Fibroblast of lung (primary cell): Measurements from ENCODE around the gene PDLIM3. TPM values are rescaled to one million over a fixed set of nuclear protein-coding genes. Genes with fewer than 3 reads are reported as not detected.

Source experiments
- DNase-seq, 2 donors: peaks; one replicate each; pipeline versions ENCODE4 v3.0.0 to v3.0.0-alpha.2; 2010; ENCODE audit warnings: low read depth in 2 of 2
- H2AFZ ChIP-seq: 2 replicates; pipeline ENCODE4 v1.5.1; 2012; ENCODE audit warnings: low read length, control low read depth, inconsistent platforms
- H3K27ac ChIP-seq: 2 replicates; pipeline ENCODE4 v1.5.1; 2011; ENCODE audit warnings: low read length, control low read depth; ENCODE audit not compliant: insufficient read depth
- H3K27me3 ChIP-seq: 2 replicates; pipeline ENCODE4 v1.5.1; 2011; ENCODE audit warnings: mild to moderate bottlenecking, low read length; ENCODE audit not compliant: control insufficient read depth, insufficient read depth
- H3K36me3 ChIP-seq: 2 replicates; pipeline ENCODE4 v1.5.1; 2011; ENCODE audit warnings: low read length; ENCODE audit not compliant: control insufficient read depth, insufficient read depth
- H3K4me1 ChIP-seq: 2 replicates; pipeline ENCODE4 v1.5.1; 2011; ENCODE audit warnings: low read length; ENCODE audit not compliant: control insufficient read depth, insufficient read depth; ENCODE audit errors: extremely low read depth
- H3K4me2 ChIP-seq: 2 replicates; pipeline ENCODE4 v1.5.1; 2011; ENCODE audit warnings: low read length, control low read depth; ENCODE audit not compliant: insufficient read depth; ENCODE audit errors: extremely low read depth
- H3K4me3 ChIP-seq, 4 experiments: fragments of 200-600 bp in 1 of 4; sonication (generic) in 1 of 4; replicated peaks in 1 of 4; 2 replicates each; pipeline ENCODE4 v1.5.1; 2011 to 2016; ENCODE audit warnings: low read length in 4 of 4, low read depth in 3 of 4, mild to moderate bottlenecking in 3 of 4, control low read depth in 2 of 4, inconsistent platforms in 1 of 4, mixed read lengths in 1 of 4; ENCODE audit not compliant: insufficient read depth in 1 of 4; ENCODE audit errors: control extremely low read depth in 1 of 4
- H3K79me2 ChIP-seq: 2 replicates; pipeline ENCODE4 v1.5.1; 2012; ENCODE audit warnings: mild to moderate bottlenecking, low read length, inconsistent platforms; ENCODE audit not compliant: control insufficient read depth, insufficient read depth
- H3K9ac ChIP-seq: 2 replicates; pipeline ENCODE4 v1.5.1; 2011; ENCODE audit warnings: mild to moderate bottlenecking, low read length, control low read depth; ENCODE audit not compliant: insufficient read depth
- H3K9me3 ChIP-seq: 2 replicates; pipeline ENCODE4 v1.5.1; 2012; ENCODE audit warnings: low read depth, low read length; ENCODE audit not compliant: control insufficient read depth, insufficient read depth
- H4K20me1 ChIP-seq: 2 replicates; pipeline ENCODE4 v1.5.1; 2011; ENCODE audit warnings: low read length; ENCODE audit not compliant: control insufficient read depth, insufficient read depth; ENCODE audit errors: extremely low read depth
- CTCF ChIP-seq, 2 donors: IDR thresholded peaks in 1 of 2; conservative IDR thresholded peaks in 1 of 2; 1 replicate in 1 of 2; 2 replicates in 1 of 2; pipeline ENCODE4 v1.5.1; 2011 to 2012; ENCODE audit warnings: low read length in 2 of 2, control low read depth in 1 of 2, inconsistent platforms in 1 of 2, low read depth in 1 of 2, mild to moderate bottlenecking in 1 of 2
- EZH2 ChIP-seq: IDR thresholded peaks from 2 replicates; pipeline ENCODE4 v1.5.1; 2012; ENCODE audit warnings: low read length, control low read depth, mild to moderate bottlenecking; ENCODE audit errors: missing control alignments
- polyA plus RNA-seq, 2 donors: library from polyadenylated mRNA; depleted of rRNA in 1 of 2; stranded (reverse) in 1 of 2; unstranded in 1 of 2; fragments of >200 nt; gene quantifications; 2 replicates each; pipeline ENCODE4 v1.2.1, GENCODE V29; 2011 to 2012; ENCODE audit warnings: missing spikeins in 1 of 2
- total RNA-seq: library from RNA; depleted of rRNA; stranded (reverse); fragments of >200 nt; gene quantifications from 2 replicates; pipeline ENCODE4 v1.2.1, GENCODE V29; 2014

Gene PDLIM3
- total and polyA plus RNA-seq, 2 donors (not counting 1 experiment from before 2014, with no cell fraction given): 8.7 to 20.8 TPM

- H3K79me2 ChIP-seq: no peaks in the 10 kb centered on the region
- H3K4me1 ChIP-seq: no peaks in the 10 kb centered on the region
- no peak overlapping the region for H3K9ac ChIP-seq
- H3K27me3 ChIP-seq: peaks cover 3% of the 10 kb centered on the region
- H3K36me3 ChIP-seq: no peaks in the 10 kb centered on the region
- no peak for DNase-seq
- no peak for TF ChIP-seq EZH2
- TF ChIP-seq CTCF (conservative IDR thresholded peaks at IDR 0.05 in 1 of 2, IDR thresholded peaks at IDR 0.05 in 1 of 2; ENCODE audit: low read depth in 1 of 2, low read length in 2 of 2): no peak
- no peak overlapping the region for H2AFZ ChIP-seq
- no peaks in the 10 kb centered on the region for H3K9me3 ChIP-seq
- no peaks in the 10 kb centered on the region for H4K20me1 ChIP-seq
- no peak overlapping the region for H3K4me3 ChIP-seq
- no peak overlapping the region for H3K4me2 ChIP-seq
- no peak overlapping the region for H3K27ac ChIP-seq
Observed at GRCh38 chr4:185480016-185480732, 55.1 kb downstream of the PDLIM3 start.

- Histone ChIP-seq H3K9ac (no peak overlapping the region), H4K20me1 (no peaks in the 10 kb centered on the region), H3K4me1 (no peaks in the 10 kb centered on the region), H3K79me2 (no peaks in the 10 kb centered on the region), H3K9me3 (no peaks in the 10 kb centered on the region), H3K4me3 (no peak overlapping the region), H3K36me3 (no peaks in the 10 kb centered on the region), H3K27ac (no peak overlapping the region), H3K27me3 (peaks cover 3% of the 10 kb centered on the region), H3K4me2 (no peak overlapping the region), H2AFZ (no peak overlapping the region)
- no peak for TF ChIP-seq EZH2
- TF ChIP-seq CTCF (conservative IDR thresholded peaks at IDR 0.05 in 1 of 2, IDR thresholded peaks at IDR 0.05 in 1 of 2; ENCODE audit: low read depth in 1 of 2, low read length in 2 of 2): no peak
- no peak for DNase-seq
Observed at GRCh38 chr4:185479507-185479971, 55.8 kb downstream of the PDLIM3 start.

- no peak for DNase-seq
Observed at GRCh38 chr4:185473247-185473646, 62.1 kb downstream of the PDLIM3 start.

More at GRCh38 chr4:185473247-185473646, 62.1 kb downstream of the PDLIM3 start:
- Histone ChIP-seq H4K20me1 (no peaks in the 10 kb centered on the region), H3K9me3 (no peaks in the 10 kb centered on the region), H3K9ac (no peak overlapping the region), H3K27me3 (peaks cover 5% of the 10 kb centered on the region), H3K4me1 (no peaks in the 10 kb centered on the region), H3K4me2 (no peak overlapping the region), H3K36me3 (no peaks in the 10 kb centered on the region), H2AFZ (no peak overlapping the region), H3K4me3 (no peak overlapping the region), H3K27ac (no peak overlapping the region), H3K79me2 (no peaks in the 10 kb centered on the region)
- TF ChIP-seq EZH2 (no peak), CTCF (conservative IDR thresholded peaks at IDR 0.05 in 1 of 2, IDR thresholded peaks at IDR 0.05 in 1 of 2; ENCODE audit: low read depth in 1 of 2, low read length in 2 of 2) (no peak)
